Breast epithelium (tissue), 4 donors: Measurements from ENCODE around the gene HUNK. TPM values are rescaled to one million over a fixed set of nuclear protein-coding genes. Genes with fewer than 3 reads are reported as not detected.

ENCODE experiments used
- DNase-seq, 2 donors: peaks; one replicate each; pipeline ENCODE4 v3.0.0-alpha.2; 2019; ENCODE audit warnings: low spot score in 2 of 2
- H3K27ac ChIP-seq, 2 donors: fragments of 200-600 bp; sonication (generic) in 1 of 2; one replicate each; pipeline ENCODE4 v1.5.1; 2016 to 2019; ENCODE audit warnings: mild to moderate bottlenecking in 1 of 2
- H3K27me3 ChIP-seq, 2 donors: fragments of 200-600 bp; sonication (generic) in 1 of 2; one replicate each; pipeline versions ENCODE4 v1.5.1 to v1.6.0; 2017 to 2019; ENCODE audit warnings: control low read depth in 1 of 2, mild to moderate bottlenecking in 1 of 2
- H3K36me3 ChIP-seq: fragments of 200-600 bp; one replicate; pipeline ENCODE4 v1.5.1; 2019
- H3K4me1 ChIP-seq, 2 donors: fragments of 200-600 bp; sonication (generic); one replicate each; pipeline ENCODE4 v1.5.1; 2016 to 2019; ENCODE audit warnings: control low read depth in 1 of 2
- H3K4me3 ChIP-seq, 3 donors: fragments of 200-600 bp; sonication (generic); 1 replicate in 2 of 3; 2 replicates in 1 of 3; pipeline ENCODE4 v1.5.1; 2016 to 2019; ENCODE audit warnings: mild to moderate bottlenecking in 3 of 3, moderate library complexity in 2 of 3
- H3K9me3 ChIP-seq, 2 donors: fragments of 200-600 bp; sonication (generic) in 1 of 2; one replicate each; pipeline ENCODE4 v1.5.1; 2016 to 2019; ENCODE audit warnings: control low read depth in 1 of 2
- POLR2A ChIP-seq: fragments of 450-650 bp; IDR thresholded peaks from one replicate; pipeline ENCODE4 v1.6.1; 2016; ENCODE audit warnings: antibody characterized with exemption, mild to moderate bottlenecking, moderate library complexity
- POLR2AphosphoS5 ChIP-seq, 3 donors: sonication (generic); formaldehyde crosslinking; IDR thresholded peaks; one replicate each; pipeline ENCODE4 v1.6.1; 2017; ENCODE audit warnings: antibody characterized with exemption in 3 of 3
- intact Hi-C: fragments of 100-400 bp; cut with DNase I; formaldehyde crosslinking; loops from one replicate; pipeline ENCODE4 v1.15.1; 2023; ENCODE audit warnings: low total_unique reads
- total RNA-seq, 3 donors: library from RNA; depleted of rRNA; stranded (reverse); fragments of >200 nt; gene quantifications; one replicate each; pipeline ENCODE4 v1.1.0, GENCODE V29; 2016
- TF ChIP-seq, protein P1 (sequence below), 3 donors: fragments of 450-650 bp; IDR thresholded peaks; one replicate each; pipeline ENCODE4 v1.5.1; 2016 to 2017; ENCODE audit warnings: antibody characterized with exemption in 3 of 3, mild to moderate bottlenecking in 3 of 3, moderate library complexity in 3 of 3

HUNK gene
- total RNA-seq, 3 donors from 2014 or later, result 0.32 to 2.0 (median 1.3) TPM

DNA sequence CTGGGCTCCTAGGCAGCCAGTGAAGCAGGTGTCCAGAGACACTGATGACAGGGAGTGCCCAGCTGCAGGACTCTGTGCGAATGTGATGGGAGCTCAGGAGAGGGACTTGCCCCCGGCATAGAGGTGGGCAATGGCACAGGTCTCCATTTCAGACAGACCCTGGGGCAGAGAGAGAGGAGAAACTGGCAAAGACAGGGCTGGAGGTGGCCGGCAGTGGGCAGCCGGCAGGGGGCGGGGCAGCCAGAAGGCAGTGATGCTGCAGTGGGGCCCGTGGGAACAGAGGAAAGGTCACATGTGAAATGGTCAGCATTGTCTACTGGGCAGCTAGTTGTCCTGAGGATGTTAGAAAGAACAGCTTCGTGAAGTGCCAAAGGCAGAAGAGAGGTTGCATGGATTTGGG is 112.6 kb downstream of the HUNK start:
- no peaks in the 10 kb centered on the region for H3K36me3 ChIP-seq
- no peak overlapping the region for H3K4me3 ChIP-seq
- H3K27me3 ChIP-seq, result no peaks in the 10 kb centered on the region
- no peaks in the 10 kb centered on the region for H3K9me3 ChIP-seq
- no peak for DNase-seq
- no peaks in the 10 kb centered on the region for H3K4me1 ChIP-seq
- TF ChIP-seq POLR2A (no peak), POLR2AphosphoS5 (IDR thresholded peaks at IDR 0.05) (no peak)
- TF ChIP-seq, protein P1, sequence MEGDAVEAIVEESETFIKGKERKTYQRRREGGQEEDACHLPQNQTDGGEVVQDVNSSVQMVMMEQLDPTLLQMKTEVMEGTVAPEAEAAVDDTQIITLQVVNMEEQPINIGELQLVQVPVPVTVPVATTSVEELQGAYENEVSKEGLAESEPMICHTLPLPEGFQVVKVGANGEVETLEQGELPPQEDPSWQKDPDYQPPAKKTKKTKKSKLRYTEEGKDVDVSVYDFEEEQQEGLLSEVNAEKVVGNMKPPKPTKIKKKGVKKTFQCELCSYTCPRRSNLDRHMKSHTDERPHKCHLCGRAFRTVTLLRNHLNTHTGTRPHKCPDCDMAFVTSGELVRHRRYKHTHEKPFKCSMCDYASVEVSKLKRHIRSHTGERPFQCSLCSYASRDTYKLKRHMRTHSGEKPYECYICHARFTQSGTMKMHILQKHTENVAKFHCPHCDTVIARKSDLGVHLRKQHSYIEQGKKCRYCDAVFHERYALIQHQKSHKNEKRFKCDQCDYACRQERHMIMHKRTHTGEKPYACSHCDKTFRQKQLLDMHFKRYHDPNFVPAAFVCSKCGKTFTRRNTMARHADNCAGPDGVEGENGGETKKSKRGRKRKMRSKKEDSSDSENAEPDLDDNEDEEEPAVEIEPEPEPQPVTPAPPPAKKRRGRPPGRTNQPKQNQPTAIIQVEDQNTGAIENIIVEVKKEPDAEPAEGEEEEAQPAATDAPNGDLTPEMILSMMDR (IDR thresholded peaks at IDR 0.05), result no peak
- intact Hi-C loops, result no loop called here
- H3K27ac ChIP-seq, result no peak overlapping the region

DNA sequence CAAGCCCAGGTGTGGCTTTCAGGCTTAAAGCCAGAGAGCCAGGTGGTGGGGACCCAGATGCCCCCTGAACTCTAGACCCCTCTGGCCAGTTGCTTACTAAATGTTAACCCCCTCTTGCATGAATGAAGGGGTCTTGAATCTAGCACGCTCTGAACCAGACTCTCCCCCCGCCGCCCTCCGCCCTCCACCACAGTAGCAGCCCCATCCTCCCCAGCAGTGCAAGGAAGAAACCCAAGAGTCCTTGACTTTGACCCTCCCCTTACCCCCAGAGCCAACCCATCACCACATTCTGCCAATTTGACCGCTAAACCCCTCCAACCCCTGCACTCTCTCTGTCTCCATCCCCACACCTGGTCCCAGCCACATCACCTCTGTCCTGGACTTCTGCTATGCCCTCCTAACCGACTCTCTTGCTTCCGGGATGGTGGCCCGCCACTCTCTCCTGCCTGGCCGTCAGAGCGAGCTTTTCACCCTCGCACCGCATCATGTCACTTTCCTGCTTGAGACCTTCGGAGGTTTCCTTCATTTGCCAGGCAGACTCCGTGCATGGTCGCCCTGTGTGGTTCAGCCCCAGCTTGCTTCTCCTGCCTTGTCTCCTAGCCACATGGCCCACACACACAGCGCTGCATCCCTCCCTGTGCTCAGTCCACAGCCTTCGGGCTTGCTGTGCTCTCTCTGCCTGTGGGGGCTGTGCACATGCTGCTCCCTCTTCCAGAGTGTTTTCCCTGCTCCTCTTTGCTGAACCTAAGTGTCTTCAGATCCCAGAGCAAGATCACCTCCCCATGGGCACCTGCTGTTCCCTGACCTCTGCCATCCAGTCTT is 113.4 kb downstream of the HUNK start:
- intact Hi-C loops, result no loop called here
- no peaks in the 10 kb centered on the region for H3K4me1 ChIP-seq
- TF ChIP-seq, protein P1 (IDR thresholded peaks at IDR 0.05), result no peak
- TF ChIP-seq POLR2A, result no peak
- no peak for TF ChIP-seq POLR2AphosphoS5 (IDR thresholded peaks at IDR 0.05)
- H3K27ac ChIP-seq, result no peak overlapping the region
- no peaks in the 10 kb centered on the region for H3K36me3 ChIP-seq
- no peaks in the 10 kb centered on the region for H3K9me3 ChIP-seq
- H3K27me3 ChIP-seq, result no peaks in the 10 kb centered on the region
- DNase-seq, result no peak
- H3K4me3 ChIP-seq, result no peak overlapping the region

DNA sequence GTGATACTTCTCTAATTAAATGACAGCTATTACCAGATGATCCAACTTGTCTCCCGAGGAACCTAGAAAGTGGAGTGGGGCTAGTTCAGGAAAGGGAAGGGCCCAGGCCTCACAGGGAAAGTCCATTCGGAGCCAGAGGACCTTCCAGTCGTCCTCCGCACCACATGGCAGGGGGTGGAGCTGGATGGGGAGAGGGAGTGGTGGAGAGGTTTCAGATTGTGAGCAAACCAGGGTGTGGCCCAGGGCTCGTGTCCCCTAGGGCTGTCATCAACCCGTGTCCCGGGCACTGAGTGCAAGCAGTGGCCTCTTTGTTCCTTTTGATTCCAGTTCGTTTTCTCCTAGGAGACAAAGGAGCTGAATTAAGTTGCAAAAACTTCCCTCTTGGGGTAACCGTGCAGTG is 114.9 kb downstream of the HUNK start:
- no peak for DNase-seq
- intact Hi-C loops, result no loop called here
- no peaks in the 10 kb centered on the region for H3K36me3 ChIP-seq

DNA sequence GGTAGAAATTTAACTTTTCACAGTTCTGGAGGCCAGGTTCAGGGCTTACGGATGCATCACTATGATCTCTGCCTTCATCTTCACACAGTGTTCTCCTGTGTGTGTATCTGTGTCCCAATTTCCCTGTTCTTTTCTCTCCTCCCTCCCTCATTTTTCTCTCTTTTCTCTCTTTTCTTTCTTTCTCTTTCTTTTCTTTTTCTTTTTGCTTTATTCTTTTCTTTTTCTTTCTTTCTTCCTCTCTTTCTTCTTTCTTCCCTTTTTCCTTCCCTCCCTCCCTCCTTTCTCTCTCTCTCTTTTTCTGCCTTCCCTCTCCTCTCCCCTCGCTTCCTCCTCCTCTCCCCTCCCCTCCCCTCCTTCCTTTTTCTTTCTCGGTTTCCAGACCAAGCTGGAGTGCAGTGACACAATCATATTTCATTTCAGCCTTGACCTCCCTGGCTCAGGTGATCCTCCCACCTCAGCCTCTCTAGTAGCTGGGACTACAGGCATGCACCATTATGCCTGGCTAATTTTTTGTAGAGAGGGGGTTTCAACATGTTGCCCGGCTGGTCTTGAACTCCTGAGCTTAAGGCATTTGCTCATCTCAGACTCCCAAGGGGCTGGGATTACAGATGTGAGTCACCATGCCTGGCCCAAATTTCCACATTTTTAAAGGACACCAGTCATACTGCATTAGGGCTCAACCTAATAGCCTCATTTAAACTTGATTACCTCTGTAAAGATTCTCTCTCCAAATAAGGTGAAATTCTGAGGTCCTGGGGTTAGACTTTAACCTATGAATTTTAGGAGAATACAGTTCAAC is 115.9 kb downstream of the HUNK start:
- H3K36me3 ChIP-seq, result no peaks in the 10 kb centered on the region
- no peak for DNase-seq
- intact Hi-C loops, result no loop called here
- H3K27ac ChIP-seq, result no peak overlapping the region
- H3K27me3 ChIP-seq, result no peaks in the 10 kb centered on the region
- TF ChIP-seq, protein P1 (IDR thresholded peaks at IDR 0.05), result no peak
- TF ChIP-seq POLR2A (no peak), POLR2AphosphoS5 (IDR thresholded peaks at IDR 0.05) (no peak)
- H3K4me3 ChIP-seq, result no peak overlapping the region
- no peaks in the 10 kb centered on the region for H3K4me1 ChIP-seq
- H3K9me3 ChIP-seq, result no peaks in the 10 kb centered on the region

More for the DNA sequence above, 114.9 kb downstream of the HUNK start:
- H3K27me3 ChIP-seq, result no peaks in the 10 kb centered on the region
- H3K9me3 ChIP-seq, result no peaks in the 10 kb centered on the region
- no peak overlapping the region for H3K4me3 ChIP-seq
- TF ChIP-seq POLR2AphosphoS5 (IDR thresholded peaks at IDR 0.05) (no peak), POLR2A (no peak)
- TF ChIP-seq, protein P1 (IDR thresholded peaks at IDR 0.05), result no peak
- H3K27ac ChIP-seq, result no peak overlapping the region
- H3K4me1 ChIP-seq, result no peaks in the 10 kb centered on the region
